PFSK-1 (cell line): Measurements from ENCODE around the gene GPC3.

ENCODE experiments used
- POLR2AphosphoS5 ChIP-seq: IDR thresholded peaks from 2 replicates; pipeline ENCODE4 v1.6.1; 2012; ENCODE audit warnings: low read depth, mild to moderate bottlenecking, control low read depth, low read length, moderate library complexity
- REST ChIP-seq, 2 experiments: IDR thresholded peaks; 2 replicates each; pipeline versions ENCODE4 v1.6.1 to v1.8.0; 2011 to 2012; ENCODE audit warnings: low read depth in 2 of 2, low read length in 2 of 2, control low read depth in 1 of 2, inconsistent platforms in 1 of 2, mild to moderate bottlenecking in 1 of 2, moderate library complexity in 1 of 2; ENCODE audit not compliant: insufficient read depth in 1 of 2
- SIN3A ChIP-seq: IDR thresholded peaks from 2 replicates; pipeline ENCODE4 v1.6.1; 2012; ENCODE audit warnings: mild to moderate bottlenecking, low read length, moderate library complexity, borderline replicate concordance; ENCODE audit not compliant: insufficient read depth
- TAF1 ChIP-seq: IDR thresholded peaks from 2 replicates; pipeline ENCODE4 v1.6.1; 2012; ENCODE audit warnings: low read length, control low read depth, borderline replicate concordance; ENCODE audit not compliant: insufficient read depth

DNA sequence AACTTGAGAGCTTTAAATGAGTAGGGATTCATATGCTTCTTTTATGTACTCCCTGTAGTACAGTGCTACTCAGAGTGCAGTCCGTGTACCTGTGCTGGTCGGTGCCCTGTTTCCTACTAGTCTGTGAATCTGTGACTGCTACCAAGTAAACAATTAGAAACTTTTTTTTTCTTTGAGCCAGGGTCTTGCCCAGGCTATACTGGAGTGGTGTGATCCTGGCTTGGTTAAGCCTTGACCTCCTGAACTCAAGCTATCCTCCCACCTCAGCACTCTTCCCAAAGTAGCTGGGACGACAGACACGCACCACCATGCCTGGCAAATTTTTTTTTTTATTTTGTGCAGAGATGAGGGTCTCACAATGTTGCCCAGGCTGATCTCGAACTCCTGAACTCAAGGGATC lies 6.4 kb upstream of the GPC3 start:
- TF ChIP-seq POLR2AphosphoS5 (no peak), REST (IDR thresholded peaks at IDR 0.05; ENCODE audit: insufficient read depth in 1 of 2, low read depth in 2 of 2, low read length in 2 of 2) (no peak), TAF1 (no peak), SIN3A (no peak)
